Astrocyte (in vitro differentiated cells and primary cell): Measurements from ENCODE around the gene CYBC1. TPM values are rescaled to one million over a fixed set of nuclear protein-coding genes. Genes with fewer than 3 reads are reported as not detected.
A peak's percentile ranks its signal among the peaks of the same experiment; 100 is the strongest.

Experiments
- DNase-seq: peaks from one replicate; pipeline ENCODE4 v3.0.0-alpha.2; 2010; ENCODE audit warnings: low read depth
- FAIRE-seq: peaks from 2 replicates; lab custom pipeline; 2011; peaks lifted over from hg19 to GRCh38; lab: Jason Lieb, UNC
- H2AFZ ChIP-seq: 2 replicates; pipeline ENCODE4 v1.6.0; 2012; ENCODE audit warnings: low read depth, low read length, inconsistent platforms
- H3K27ac ChIP-seq: 2 replicates; pipeline ENCODE4 v1.5.1; 2011; ENCODE audit warnings: low read depth, low read length, inconsistent platforms
- H3K27me3 ChIP-seq: 2 replicates; pipeline ENCODE4 v1.6.0; 2011; ENCODE audit warnings: low read length, inconsistent platforms; ENCODE audit not compliant: insufficient read depth
- H3K36me3 ChIP-seq: 2 replicates; pipeline ENCODE4 v1.5.1; 2011; ENCODE audit warnings: low read length, inconsistent platforms; ENCODE audit not compliant: insufficient read depth
- H3K4me1 ChIP-seq: 2 replicates; pipeline ENCODE4 v1.5.1; 2011; ENCODE audit warnings: low read length, inconsistent platforms; ENCODE audit not compliant: insufficient read depth
- H3K4me2 ChIP-seq: 2 replicates; pipeline ENCODE4 v1.6.0; 2012; ENCODE audit warnings: low read length, inconsistent platforms
- H3K4me3 ChIP-seq: 2 replicates; pipeline ENCODE4 v1.5.1; 2011; ENCODE audit warnings: low read depth, mild to moderate bottlenecking, low read length, inconsistent platforms; ENCODE audit not compliant: insufficient read depth
- H3K79me2 ChIP-seq: 2 replicates; pipeline ENCODE4 v1.6.0; 2012; ENCODE audit warnings: mild to moderate bottlenecking, low read length, inconsistent platforms; ENCODE audit not compliant: insufficient read depth
- H3K9ac ChIP-seq: 2 replicates; pipeline ENCODE4 v1.6.0; 2012; ENCODE audit warnings: mild to moderate bottlenecking, low read length, inconsistent platforms
- H3K9me3 ChIP-seq: 2 replicates; pipeline ENCODE4 v1.5.1; 2012; ENCODE audit warnings: low read depth, mild to moderate bottlenecking, low read length, inconsistent platforms; ENCODE audit not compliant: insufficient read depth
- H4K20me1 ChIP-seq: 2 replicates; pipeline ENCODE4 v1.6.0; 2012; ENCODE audit warnings: low read length, inconsistent platforms; ENCODE audit not compliant: insufficient read depth
- H3K27ac Mint-ChIP-seq: one replicate; pipeline ENCODE4 v1.8.0; 2021; ENCODE audit warnings: mild to moderate bottlenecking, mixed read lengths; ENCODE audit not compliant: unreplicated experiment
- H3K27me3 Mint-ChIP-seq: one replicate; pipeline ENCODE4 v1.8.0; 2021; ENCODE audit warnings: low read depth, mixed read lengths; ENCODE audit not compliant: unreplicated experiment
- H3K36me3 Mint-ChIP-seq: one replicate; pipeline ENCODE4 v1.8.0; 2021; ENCODE audit warnings: low read depth, mixed read lengths; ENCODE audit not compliant: unreplicated experiment
- H3K4me1 Mint-ChIP-seq: one replicate; pipeline ENCODE4 v1.8.0; 2021; ENCODE audit warnings: low read depth, mixed read lengths; ENCODE audit not compliant: unreplicated experiment
- H3K4me3 Mint-ChIP-seq: one replicate; pipeline ENCODE4 v1.8.0; 2021; ENCODE audit warnings: mild to moderate bottlenecking, moderate library complexity, mixed read lengths; ENCODE audit not compliant: unreplicated experiment
- H3K9me3 Mint-ChIP-seq: one replicate; pipeline ENCODE4 v1.8.0; 2021; ENCODE audit warnings: mild to moderate bottlenecking, mixed read lengths; ENCODE audit not compliant: unreplicated experiment
- CTCF ChIP-seq: IDR thresholded peaks from 2 replicates; pipeline ENCODE4 v1.5.1; 2011; ENCODE audit warnings: low read depth, mild to moderate bottlenecking, inconsistent platforms, low read length, moderate library complexity; ENCODE audit not compliant: insufficient read depth
- EZH2 ChIP-seq: IDR thresholded peaks from 2 replicates; pipeline ENCODE4 v1.6.1; 2012; ENCODE audit warnings: mild to moderate bottlenecking, low read length, inconsistent platforms; ENCODE audit not compliant: insufficient read depth
- total RNA-seq: library from RNA; stranded (reverse); gene quantifications from 2 replicates; pipeline ENCODE4 v1.2.1, GENCODE V29; 2021

The CYBC1 gene
- total RNA-seq, 1 donor from 2014 or later = 67.3 TPM

GRCh38 chr17:82418001-82418986, 32.3 kb downstream of the CYBC1 start, which contains the start of the genes HEXD and OGFOD3:
TSS of gene HEXD (plus strand) at chr17:82418347. CDS start at chr17:82419800, 1,453 bp downstream.
TSS of gene OGFOD3 (minus strand) at chr17:82418586. CDS start at chr17:82418485, 101 bp downstream.
- no peaks in the 10 kb centered on the region for H3K36me3 ChIP-seq
- peaks cover 5% of the 10 kb centered on the region for H3K9me3 Mint-ChIP-seq
- H3K27ac ChIP-seq = peak within 1 kb of the TSS; percentile 83
- H3K27me3 ChIP-seq = no peaks in the 10 kb centered on the region
- peaks cover 35% of the 10 kb centered on the region for H4K20me1 ChIP-seq
- peak within 1 kb of the TSS; percentile 90 for H3K4me3 Mint-ChIP-seq
- no peaks in the 10 kb centered on the region for H3K27me3 Mint-ChIP-seq
- H3K4me2 ChIP-seq = peak within 1 kb of the TSS; percentile 99
- peak within 1 kb of the TSS; percentile 86 for H3K4me3 ChIP-seq
- H3K36me3 Mint-ChIP-seq = peaks cover 17% of the 10 kb centered on the region
- H3K4me1 Mint-ChIP-seq = peaks cover 2% of the 10 kb centered on the region
- peak within 1 kb of the TSS; percentile 34 for H3K27ac Mint-ChIP-seq
- H3K9ac ChIP-seq = peak within 1 kb of the TSS; percentile 90
- peaks cover 2% of the 10 kb centered on the region for H3K79me2 ChIP-seq
- H2AFZ ChIP-seq = peak within 1 kb of the TSS; percentile 98
- TF ChIP-seq CTCF (no peak), EZH2 (no peak)
- H3K9me3 ChIP-seq = peaks cover 4% of the 10 kb centered on the region
- peak; percentile 52 for DNase-seq
- peaks cover 7% of the 10 kb centered on the region for H3K4me1 ChIP-seq
- no peak for FAIRE-seq

GRCh38 chr17:82416771-82417170, 33.8 kb downstream of the CYBC1 start:
- no peaks in the 10 kb centered on the region for H3K27me3 Mint-ChIP-seq
- H3K27me3 ChIP-seq = no peaks in the 10 kb centered on the region
- no peak overlapping the region for H3K27ac ChIP-seq
- H3K4me3 Mint-ChIP-seq = no peak overlapping the region
- FAIRE-seq (no peak), DNase-seq (no peak)
- H3K4me1 ChIP-seq = peaks cover 7% of the 10 kb centered on the region
- H3K9me3 ChIP-seq = no peaks in the 10 kb centered on the region
- peaks cover 2% of the 10 kb centered on the region for H3K4me1 Mint-ChIP-seq
- H3K4me2 ChIP-seq = no peak overlapping the region
- peaks cover 40% of the 10 kb centered on the region for H4K20me1 ChIP-seq
- peaks cover 2% of the 10 kb centered on the region for H3K9me3 Mint-ChIP-seq
- no peak overlapping the region for H3K9ac ChIP-seq
- H3K27ac Mint-ChIP-seq = no peak overlapping the region
- H3K79me2 ChIP-seq = peaks cover 2% of the 10 kb centered on the region
- H2AFZ ChIP-seq = no peak overlapping the region
- no peak overlapping the region for H3K4me3 ChIP-seq
- no peaks in the 10 kb centered on the region for H3K36me3 ChIP-seq
- TF ChIP-seq EZH2 = no peak
- no peak for TF ChIP-seq CTCF
- peaks cover 11% of the 10 kb centered on the region for H3K36me3 Mint-ChIP-seq
